AG09319 (cell line): ENCODE data around the gene FOXR1.

Experiments used
- DNase-seq: peaks from one replicate; pipeline ENCODE4 v3.0.0-alpha.2; 2010; ENCODE audit warnings: low read depth; ENCODE audit errors: extremely low read depth
- CTCF ChIP-seq: IDR thresholded peaks from 2 replicates; pipeline ENCODE4 v1.5.1; 2011; ENCODE audit warnings: low read depth, mild to moderate bottlenecking, inconsistent platforms, low read length, moderate library complexity

Gene FOXR1

GRCh38 chr11:118928101-118928869 is 43.3 kb upstream of the FOXR1 start:
- peak; percentile 86 for DNase-seq
- peak; percentile 92 for TF ChIP-seq CTCF

- no peak for TF ChIP-seq CTCF
- no peak for DNase-seq
Measured at GRCh38 chr11:118928870-118929500, 42.6 kb upstream of the FOXR1 start.

GRCh38 chr11:118929501-118930093 is 42.0 kb upstream of the FOXR1 start:
- no peak for TF ChIP-seq CTCF
- DNase-seq = no peak

- TF ChIP-seq CTCF = peak; percentile 93
- no peak for DNase-seq
Measured at GRCh38 chr11:118930094-118930712, 41.4 kb upstream of the FOXR1 start.

- DNase-seq = no peak
- no peak for TF ChIP-seq CTCF
Measured at GRCh38 chr11:118931571-118931970, 40.0 kb upstream of the FOXR1 start.

- no peak for DNase-seq
- no peak for TF ChIP-seq CTCF
Measured at GRCh38 chr11:118933486-118933885, 38.1 kb upstream of the FOXR1 start.

GRCh38 chr11:118935376-118935775 is 36.2 kb upstream of the FOXR1 start:
- no peak for DNase-seq
- TF ChIP-seq CTCF = no peak
